Measurements from ENCODE around the gene KRTAP10-8. TPM values are rescaled to one million over a fixed set of nuclear protein-coding genes. Genes with fewer than 3 reads are reported as not detected.
"Not testable (repeated sequence)": the region's sequence is repeated elsewhere in the genome, so short reads cannot be mapped to it uniquely, and the experiment has no call there.

Gene KRTAP10-8
- total and polyA plus RNA-seq, 2 donors (not counting 1 experiment from before 2014, with no cell fraction given) = not detected

DNA sequence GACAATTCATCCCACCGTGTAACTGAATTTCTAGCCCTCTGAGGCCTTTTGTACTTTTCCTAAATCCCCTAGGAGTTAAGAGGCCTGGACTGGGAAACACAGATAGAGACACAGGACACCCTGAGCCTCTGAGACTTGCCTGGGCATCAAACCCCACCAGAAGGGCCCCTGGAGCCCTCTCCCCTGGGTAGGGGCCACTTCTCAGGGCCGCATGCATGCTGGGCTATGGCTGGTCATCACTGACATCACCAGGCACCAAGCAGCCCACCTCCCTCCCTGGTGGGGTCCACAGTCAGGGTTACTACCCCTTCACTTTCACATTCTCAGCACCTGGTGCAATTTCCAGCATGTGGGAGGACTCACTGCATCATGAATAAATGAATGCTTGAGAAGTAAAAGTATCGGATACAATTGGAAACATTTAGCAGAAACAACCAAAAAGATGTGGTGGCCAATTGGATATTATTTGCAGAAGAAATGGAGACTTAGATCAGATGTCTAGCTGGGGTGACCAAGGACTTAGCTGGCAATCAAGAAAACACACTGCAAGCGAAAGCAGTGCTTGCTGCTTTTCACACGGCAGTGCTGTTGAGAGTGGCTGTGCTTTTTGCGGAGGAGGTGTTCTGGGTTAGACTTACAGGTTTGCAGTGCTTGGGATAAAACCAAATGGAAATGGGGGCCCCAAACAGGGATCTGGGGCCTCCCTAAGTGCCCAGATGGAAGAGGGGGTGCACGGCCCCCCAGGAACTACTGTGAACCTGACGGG, 12.4 kb upstream of the KRTAP10-8 start:
- DNase-seq (ENCODE audit: low read depth in 2 of 2) = no peak
- no peaks in the 10 kb centered on the region for H3K9me3 ChIP-seq (ENCODE audit: control insufficient read depth, insufficient read depth, low read depth, low read length)
- H3K27ac ChIP-seq (ENCODE audit: insufficient read depth, low read length) = no peak overlapping the region
- H3K9ac ChIP-seq (ENCODE audit: insufficient read depth, low read length) = no peak overlapping the region
- H2AFZ ChIP-seq (ENCODE audit: low read length) = no peak overlapping the region
- TF ChIP-seq EZH2 (IDR thresholded peaks at IDR 0.05; ENCODE audit: low read length, missing control alignments) = no peak
- TF ChIP-seq, protein P1, sequence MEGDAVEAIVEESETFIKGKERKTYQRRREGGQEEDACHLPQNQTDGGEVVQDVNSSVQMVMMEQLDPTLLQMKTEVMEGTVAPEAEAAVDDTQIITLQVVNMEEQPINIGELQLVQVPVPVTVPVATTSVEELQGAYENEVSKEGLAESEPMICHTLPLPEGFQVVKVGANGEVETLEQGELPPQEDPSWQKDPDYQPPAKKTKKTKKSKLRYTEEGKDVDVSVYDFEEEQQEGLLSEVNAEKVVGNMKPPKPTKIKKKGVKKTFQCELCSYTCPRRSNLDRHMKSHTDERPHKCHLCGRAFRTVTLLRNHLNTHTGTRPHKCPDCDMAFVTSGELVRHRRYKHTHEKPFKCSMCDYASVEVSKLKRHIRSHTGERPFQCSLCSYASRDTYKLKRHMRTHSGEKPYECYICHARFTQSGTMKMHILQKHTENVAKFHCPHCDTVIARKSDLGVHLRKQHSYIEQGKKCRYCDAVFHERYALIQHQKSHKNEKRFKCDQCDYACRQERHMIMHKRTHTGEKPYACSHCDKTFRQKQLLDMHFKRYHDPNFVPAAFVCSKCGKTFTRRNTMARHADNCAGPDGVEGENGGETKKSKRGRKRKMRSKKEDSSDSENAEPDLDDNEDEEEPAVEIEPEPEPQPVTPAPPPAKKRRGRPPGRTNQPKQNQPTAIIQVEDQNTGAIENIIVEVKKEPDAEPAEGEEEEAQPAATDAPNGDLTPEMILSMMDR (conservative IDR thresholded peaks at IDR 0.05 in 1 of 2, IDR thresholded peaks at IDR 0.05 in 1 of 2; ENCODE audit: low read depth in 1 of 2, low read length in 2 of 2) = no peak
- H4K20me1 ChIP-seq (ENCODE audit: control insufficient read depth, extremely low read depth, insufficient read depth, low read length) = no peaks in the 10 kb centered on the region
- no peak overlapping the region for H3K4me3 ChIP-seq (replicated peaks in 1 of 4; ENCODE audit: control extremely low read depth in 1 of 4, insufficient read depth in 1 of 4, low read depth in 3 of 4, low read length in 4 of 4)
- no peaks in the 10 kb centered on the region for H3K36me3 ChIP-seq (ENCODE audit: control insufficient read depth, insufficient read depth, low read length)
- no peaks in the 10 kb centered on the region for H3K4me1 ChIP-seq (ENCODE audit: control insufficient read depth, extremely low read depth, insufficient read depth, low read length)
- H3K79me2 ChIP-seq (ENCODE audit: control insufficient read depth, insufficient read depth, low read length) = no peaks in the 10 kb centered on the region
- H3K4me2 ChIP-seq (ENCODE audit: extremely low read depth, insufficient read depth, low read length) = no peak overlapping the region
- no peaks in the 10 kb centered on the region for H3K27me3 ChIP-seq (ENCODE audit: control insufficient read depth, insufficient read depth, low read length)

DNA sequence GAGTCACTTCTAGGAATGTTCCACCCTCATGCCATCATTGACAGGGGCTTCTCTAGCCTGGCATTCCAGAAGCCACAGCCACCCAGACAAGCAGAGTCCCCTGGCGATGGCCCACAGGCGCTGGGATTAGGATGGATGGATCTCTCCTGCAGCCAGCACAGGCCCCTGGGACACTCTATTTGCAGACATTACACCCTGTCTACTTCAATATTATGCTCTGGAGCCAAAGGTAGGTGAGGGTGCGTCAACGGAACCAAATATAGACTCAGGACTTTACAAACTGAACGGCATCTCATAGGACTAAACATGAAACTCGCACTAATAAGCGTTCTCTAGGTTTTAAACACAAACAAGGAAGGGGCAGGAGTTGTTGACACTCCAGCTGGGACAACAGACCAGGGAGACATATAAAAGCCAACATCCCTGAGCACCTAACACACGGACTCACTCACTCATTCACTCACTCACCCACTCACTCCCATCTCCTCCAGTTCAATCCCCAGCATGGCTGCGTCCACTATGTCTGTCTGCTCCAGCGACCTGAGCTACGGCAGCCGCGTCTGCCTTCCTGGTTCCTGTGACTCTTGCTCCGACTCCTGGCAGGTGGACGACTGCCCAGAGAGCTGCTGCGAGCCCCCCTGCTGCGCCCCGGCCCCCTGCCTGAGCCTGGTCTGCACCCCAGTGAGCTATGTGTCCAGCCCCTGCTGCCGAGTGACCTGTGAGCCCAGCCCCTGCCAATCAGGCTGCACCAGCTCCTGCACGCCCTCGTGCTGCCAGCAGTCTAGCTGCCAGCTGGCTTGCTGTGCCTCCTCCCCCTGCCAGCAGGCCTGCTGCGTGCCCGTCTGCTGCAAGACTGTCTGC, 11.5 kb upstream of the KRTAP10-8 start, which contains the start of gene KRTAP10-7:
KRTAP10-7 (plus strand) TSS at position 480 of the 861 bp plus-strand sequence; CDS start at position 505, 25 bp downstream.
- H3K4me3 ChIP-seq (replicated peaks in 1 of 4; ENCODE audit: control extremely low read depth in 1 of 4, insufficient read depth in 1 of 4, low read depth in 3 of 4, low read length in 4 of 4); H3K4me1 ChIP-seq (ENCODE audit: control insufficient read depth, extremely low read depth, insufficient read depth, low read length); H2AFZ ChIP-seq (ENCODE audit: low read length); H3K9me3 ChIP-seq (ENCODE audit: control insufficient read depth, insufficient read depth, low read depth, low read length); H3K4me2 ChIP-seq (ENCODE audit: extremely low read depth, insufficient read depth, low read length); H4K20me1 ChIP-seq (ENCODE audit: control insufficient read depth, extremely low read depth, insufficient read depth, low read length); DNase-seq (ENCODE audit: low read depth in 2 of 2); H3K36me3 ChIP-seq (ENCODE audit: control insufficient read depth, insufficient read depth, low read length); H3K27me3 ChIP-seq (ENCODE audit: control insufficient read depth, insufficient read depth, low read length); H3K79me2 ChIP-seq (ENCODE audit: control insufficient read depth, insufficient read depth, low read length); H3K27ac ChIP-seq (ENCODE audit: insufficient read depth, low read length); H3K9ac ChIP-seq (ENCODE audit: insufficient read depth, low read length): not testable (repeated sequence)

DNA sequence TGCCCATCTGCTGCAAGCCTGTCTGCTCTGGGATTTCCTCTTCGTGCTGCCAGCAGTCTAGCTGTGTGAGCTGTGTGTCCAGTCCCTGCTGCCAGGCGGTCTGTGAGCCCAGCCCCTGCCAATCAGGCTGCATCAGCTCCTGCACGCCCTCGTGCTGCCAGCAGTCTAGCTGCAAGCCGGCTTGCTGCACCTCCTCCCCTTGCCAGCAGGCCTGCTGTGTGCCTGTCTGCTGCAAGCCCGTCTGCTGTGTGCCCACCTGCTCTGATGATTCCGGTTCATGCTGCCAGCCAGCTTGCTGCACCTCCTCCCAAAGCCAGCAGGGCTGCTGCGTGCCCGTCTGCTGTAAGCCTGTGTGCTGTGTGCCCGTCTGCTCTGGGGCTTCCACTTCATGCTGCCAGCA, 10.8 kb upstream of the KRTAP10-8 start:
- H3K4me1 ChIP-seq (ENCODE audit: control insufficient read depth, extremely low read depth, insufficient read depth, low read length); H3K9me3 ChIP-seq (ENCODE audit: control insufficient read depth, insufficient read depth, low read depth, low read length); H3K9ac ChIP-seq (ENCODE audit: insufficient read depth, low read length); H3K79me2 ChIP-seq (ENCODE audit: control insufficient read depth, insufficient read depth, low read length); H3K27ac ChIP-seq (ENCODE audit: insufficient read depth, low read length); H3K4me2 ChIP-seq (ENCODE audit: extremely low read depth, insufficient read depth, low read length); DNase-seq (ENCODE audit: low read depth in 2 of 2); H3K36me3 ChIP-seq (ENCODE audit: control insufficient read depth, insufficient read depth, low read length); H3K27me3 ChIP-seq (ENCODE audit: control insufficient read depth, insufficient read depth, low read length); H3K4me3 ChIP-seq (replicated peaks in 1 of 4; ENCODE audit: control extremely low read depth in 1 of 4, insufficient read depth in 1 of 4, low read depth in 3 of 4, low read length in 4 of 4); H2AFZ ChIP-seq (ENCODE audit: low read length); H4K20me1 ChIP-seq (ENCODE audit: control insufficient read depth, extremely low read depth, insufficient read depth, low read length): not testable (repeated sequence)
